GM19438 (cell line): ENCODE data around the gene ARSG.
"Not testable (repeated sequence)": the region's sequence is repeated elsewhere in the genome, so short reads cannot be mapped to it uniquely, and the experiment has no call there.

ENCODE experiments used
- ATAC-seq: cut with Tn5 transposase; IDR thresholded peaks from one replicate; pipeline ENCODE4 v1.9.1; 2021; ENCODE audit warnings: low read depth; ENCODE audit not compliant: unreplicated experiment

The ARSG gene

GRCh38 chr17:68302666-68303065 is 11.4 kb downstream of the ARSG start:
- no peak for ATAC-seq

GRCh38 chr17:68304706-68305105 is 13.4 kb downstream of the ARSG start:
- no peak for ATAC-seq

GRCh38 chr17:68305142-68305541 is 13.8 kb downstream of the ARSG start:
- no peak for ATAC-seq

- ATAC-seq, result no peak
These were observed 15.5 kb downstream of the ARSG start for GRCh38 chr17:68306819-68307218.

DNA sequence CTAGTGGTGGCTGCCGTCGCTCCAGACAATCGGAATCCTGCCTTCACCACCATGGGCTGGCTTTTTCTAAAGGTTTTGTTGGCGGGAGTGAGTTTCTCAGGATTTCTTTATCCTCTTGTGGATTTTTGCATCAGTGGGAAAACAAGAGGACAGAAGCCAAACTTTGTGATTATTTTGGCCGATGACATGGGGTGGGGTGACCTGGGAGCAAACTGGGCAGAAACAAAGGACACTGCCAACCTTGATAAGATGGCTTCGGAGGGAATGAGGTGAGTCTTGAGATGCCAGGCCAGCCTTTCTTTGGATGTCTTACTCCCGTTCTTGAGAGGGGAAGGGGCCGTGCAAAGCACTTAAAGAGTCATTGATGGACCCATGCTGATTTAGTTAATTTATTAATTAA is 16.1 kb downstream of the ARSG start:
- no peak for ATAC-seq

- not testable (repeated sequence) for ATAC-seq
These were observed 17.2 kb downstream of the ARSG start for GRCh38 chr17:68308486-68308885.

GRCh38 chr17:68309066-68309670 is 17.9 kb downstream of the ARSG start:
- ATAC-seq, result not testable (repeated sequence)

DNA sequence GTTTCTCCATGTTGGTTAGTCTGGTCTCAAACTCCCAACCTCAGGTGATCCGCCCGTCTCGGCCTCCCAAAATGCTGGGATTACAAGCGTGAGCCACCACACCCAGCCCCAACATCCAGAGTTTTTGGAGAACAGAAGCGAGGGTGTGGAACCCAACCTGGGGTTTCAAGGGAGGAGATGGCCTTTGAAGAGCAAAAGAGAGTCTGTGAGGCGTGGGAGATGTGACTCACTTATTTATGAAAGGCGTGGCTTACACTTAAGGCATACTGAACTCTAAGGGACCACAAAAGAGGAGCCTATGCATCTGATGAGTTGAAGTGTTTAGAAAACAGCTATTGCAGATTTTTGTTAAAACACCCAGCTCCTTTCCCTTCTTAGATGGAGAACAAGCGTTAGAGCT is 18.9 kb downstream of the ARSG start:
- no peak for ATAC-seq

DNA sequence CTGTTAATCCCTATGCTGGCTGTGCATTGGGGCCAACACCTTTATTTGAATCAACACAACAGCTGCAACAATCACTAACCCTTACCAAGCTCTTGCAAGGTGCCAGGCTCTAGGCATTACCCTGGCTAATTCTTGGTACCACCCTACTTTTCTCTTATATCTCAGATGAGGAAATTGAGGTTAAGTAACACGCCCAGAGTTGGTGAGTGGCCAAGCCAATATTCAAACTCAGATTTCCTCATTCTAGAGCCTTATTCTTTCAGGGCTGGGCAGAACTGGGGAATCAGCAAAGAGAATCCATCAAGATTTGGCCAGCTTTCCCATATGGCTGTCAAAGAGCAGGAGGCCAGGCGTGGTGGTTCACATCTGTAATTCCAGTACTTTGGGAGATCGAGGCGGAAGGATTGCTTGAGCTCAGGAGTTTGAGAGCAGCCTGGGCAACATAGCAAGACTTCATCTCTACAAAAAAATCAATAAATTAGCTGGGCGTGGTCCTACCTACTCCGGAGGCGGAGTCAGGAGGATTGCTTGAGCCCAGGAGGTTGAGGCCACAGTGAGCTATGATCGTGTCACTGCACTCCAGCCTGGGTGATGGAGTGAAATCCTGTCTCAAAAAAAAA is 23.7 kb downstream of the ARSG start:
- ATAC-seq, result no peak

DNA sequence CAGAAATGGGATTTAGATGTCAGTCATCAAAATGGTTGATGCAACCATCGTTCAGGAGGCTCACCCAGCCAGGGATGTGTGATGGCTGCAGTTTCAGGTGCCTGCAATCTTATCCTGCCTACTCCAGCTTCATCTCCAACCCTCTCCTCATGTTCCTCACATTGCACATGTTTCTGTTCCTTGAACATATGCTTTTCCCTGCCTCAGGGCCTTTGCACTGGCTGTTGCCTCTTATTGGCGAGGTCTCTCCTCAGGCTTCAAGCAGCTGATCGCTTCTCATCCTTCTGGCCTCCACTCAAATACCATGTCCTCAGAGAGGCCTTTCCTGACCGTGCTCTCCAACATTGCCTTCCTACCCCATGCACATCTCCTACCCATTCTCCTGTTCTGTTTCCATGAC is 24.6 kb downstream of the ARSG start:
- ATAC-seq, result no peak

GRCh38 chr17:68317458-68317857 is 26.2 kb downstream of the ARSG start:
- ATAC-seq, result no peak

GRCh38 chr17:68318103-68318991 is 27.1 kb downstream of the ARSG start:
- ATAC-seq, result no peak

GRCh38 chr17:68319410-68320162 is 28.3 kb downstream of the ARSG start:
- no peak for ATAC-seq

DNA sequence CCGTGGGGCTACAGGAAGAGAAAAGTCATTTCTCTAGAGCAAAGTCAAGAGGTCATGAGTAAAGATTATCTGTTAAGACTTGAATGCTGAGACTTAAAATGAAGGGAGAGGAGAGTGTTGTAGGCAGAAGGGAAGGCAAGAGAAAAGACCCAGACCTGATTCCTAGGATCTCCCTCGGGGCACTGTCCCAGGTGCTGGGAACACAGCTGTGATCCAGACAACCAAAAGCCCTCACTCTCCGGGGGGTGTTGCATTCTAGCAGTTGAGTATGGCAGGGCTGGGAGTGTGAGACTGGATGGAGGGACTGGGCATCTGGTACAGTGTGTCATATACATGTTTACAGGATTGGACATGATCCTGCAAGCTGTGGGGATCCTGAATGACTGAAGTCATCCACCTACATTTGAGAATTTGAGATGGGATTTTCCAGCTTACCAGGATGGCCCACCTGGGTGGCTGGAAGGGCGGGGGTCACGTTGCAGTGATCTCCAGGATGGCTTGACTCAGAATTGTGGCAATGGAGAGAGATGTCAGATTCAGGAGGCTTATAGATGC is 29.1 kb downstream of the ARSG start:
- no peak for ATAC-seq

DNA sequence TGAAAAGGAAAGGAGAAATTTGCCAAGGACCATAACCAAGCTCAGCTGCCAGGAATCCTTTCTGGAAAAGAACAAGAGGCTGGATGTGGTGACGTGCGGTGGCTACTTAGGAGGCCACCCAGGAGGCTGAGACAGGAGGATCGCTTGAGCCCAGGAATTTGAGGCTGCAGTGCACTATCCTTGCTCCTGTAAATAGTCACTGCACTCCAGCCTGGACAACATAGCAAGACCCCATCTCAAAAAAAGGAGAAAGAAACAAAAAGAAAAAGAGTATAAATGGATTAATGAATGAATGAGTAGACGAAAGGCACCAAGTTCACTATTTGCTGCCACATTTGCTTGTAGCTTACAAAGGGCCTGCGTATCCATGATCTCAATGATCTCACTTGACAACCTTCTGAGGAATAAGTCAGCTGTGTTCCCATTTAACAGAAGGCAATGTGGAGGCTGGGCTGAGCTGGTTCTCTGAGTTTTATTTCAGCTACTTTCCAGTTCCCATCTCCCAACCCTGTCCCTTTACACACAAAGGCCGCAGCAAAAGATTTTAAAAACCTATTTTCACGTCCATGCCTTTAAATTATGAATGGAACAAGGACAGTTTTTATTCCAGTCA is 29.8 kb downstream of the ARSG start:
- ATAC-seq, result no peak

DNA sequence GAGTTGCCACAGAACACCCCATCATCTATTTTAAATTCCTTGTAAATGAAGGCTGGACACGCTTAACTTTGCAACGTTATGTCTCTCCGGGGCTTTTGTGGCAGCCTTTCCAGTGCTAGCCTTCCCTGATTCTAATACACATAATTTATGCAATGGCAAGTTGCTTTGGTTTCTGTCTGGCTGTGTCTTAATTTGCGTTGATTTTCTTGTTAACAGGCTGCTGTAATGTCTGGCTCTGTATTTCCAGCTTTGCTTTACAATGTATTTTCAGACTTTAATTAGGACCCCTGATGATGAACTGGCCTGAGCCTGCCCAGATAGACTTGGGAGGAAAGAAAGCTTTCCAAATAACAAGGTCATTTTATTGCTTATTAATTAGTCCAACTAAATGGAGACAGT is 30.3 kb downstream of the ARSG start:
- ATAC-seq, result no peak

- ATAC-seq, result no peak
These were observed 31.3 kb downstream of the ARSG start for GRCh38 chr17:68322630-68323029.

- ATAC-seq, result no peak
These were observed 32.8 kb downstream of the ARSG start for GRCh38 chr17:68324114-68324513.

DNA sequence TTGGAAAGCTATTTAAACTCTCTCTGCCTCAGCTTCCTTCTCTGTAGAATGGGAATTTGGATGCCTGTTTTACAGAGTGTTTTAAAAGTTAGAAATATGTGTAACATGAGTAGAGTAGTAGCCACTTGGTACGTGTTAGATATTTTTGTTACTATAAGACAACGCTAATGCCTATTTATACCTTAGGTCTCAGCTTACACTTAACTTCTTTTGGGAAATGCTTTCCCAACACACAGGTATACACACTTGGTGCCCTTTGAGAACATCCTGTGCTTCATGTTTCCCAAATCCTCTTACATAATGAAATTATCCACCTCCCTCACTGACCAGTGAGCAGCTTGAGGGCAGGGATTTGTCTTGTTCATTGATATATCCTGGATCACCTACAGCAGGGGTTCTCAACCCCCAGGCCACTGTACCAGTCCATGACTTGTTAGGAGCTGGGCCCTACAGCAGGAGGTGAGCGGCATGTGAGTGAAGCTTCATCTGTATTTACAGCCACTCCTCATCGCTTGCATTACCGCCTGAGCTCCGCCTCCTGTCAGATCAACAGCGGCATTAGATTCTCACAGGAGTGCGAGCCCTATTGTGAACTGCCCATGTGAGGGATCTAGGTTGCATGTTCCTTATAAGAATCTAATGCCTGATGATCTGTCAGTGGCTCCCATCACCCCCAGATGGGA is 33.5 kb downstream of the ARSG start:
- ATAC-seq, result no peak

DNA sequence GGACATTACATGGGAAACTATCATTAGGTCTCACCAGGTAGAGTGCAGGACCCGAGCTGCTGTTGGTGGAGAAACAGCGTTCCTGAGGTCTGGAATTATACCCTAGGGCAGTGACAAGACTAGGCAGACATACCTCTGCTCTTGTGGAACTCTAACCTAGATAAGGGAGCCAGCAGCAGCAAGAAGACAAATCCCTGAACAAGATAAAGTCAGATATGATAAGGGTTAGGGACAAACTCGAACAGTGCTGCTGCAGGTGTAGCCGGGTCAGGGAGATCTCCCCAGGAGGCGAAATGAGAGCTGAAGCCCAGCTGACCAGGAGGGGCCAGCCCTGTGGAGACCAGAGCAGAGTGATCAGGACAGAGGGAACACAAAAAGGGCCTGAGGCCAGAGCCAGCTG is 34.7 kb downstream of the ARSG start:
- no peak for ATAC-seq
